NT2/D1 (cell line): ENCODE data around the gene CLP1.

ENCODE experiments used
- SUZ12 ChIP-seq: IDR thresholded peaks from 2 replicates; pipeline ENCODE4 v1.6.1; 2011; ENCODE audit not compliant: insufficient read length, insufficient read depth; ENCODE audit errors: extremely low read depth
- YY1 ChIP-seq: IDR thresholded peaks from 2 replicates; pipeline ENCODE4 v1.6.1; 2011; ENCODE audit not compliant: insufficient read length, insufficient read depth
- ZNF274 ChIP-seq: IDR thresholded peaks from 2 replicates; pipeline ENCODE4 v1.6.1; 2011; ENCODE audit warnings: mild to moderate bottlenecking, low read depth, low read length

- TF ChIP-seq YY1: no peak
- no peak for TF ChIP-seq ZNF274
- TF ChIP-seq SUZ12: no peak
Observed at GRCh38 chr11:57619331-57619730, 38.2 kb upstream of the CLP1 start.
